HG02623 (cell line): ENCODE data around the gene ABO.
"Not testable (repeated sequence)": the region's sequence is repeated elsewhere in the genome, so short reads cannot be mapped to it uniquely, and the experiment has no call there.

Source experiments
- ATAC-seq: cut with Tn5 transposase; IDR thresholded peaks from one replicate; pipeline ENCODE4 v1.9.1; 2021; ENCODE audit warnings: moderate library complexity; ENCODE audit not compliant: unreplicated experiment

Gene ABO

GRCh38 chr9:133207021-133207531 is 67.9 kb downstream of the ABO start:
- no peak for ATAC-seq

DNA sequence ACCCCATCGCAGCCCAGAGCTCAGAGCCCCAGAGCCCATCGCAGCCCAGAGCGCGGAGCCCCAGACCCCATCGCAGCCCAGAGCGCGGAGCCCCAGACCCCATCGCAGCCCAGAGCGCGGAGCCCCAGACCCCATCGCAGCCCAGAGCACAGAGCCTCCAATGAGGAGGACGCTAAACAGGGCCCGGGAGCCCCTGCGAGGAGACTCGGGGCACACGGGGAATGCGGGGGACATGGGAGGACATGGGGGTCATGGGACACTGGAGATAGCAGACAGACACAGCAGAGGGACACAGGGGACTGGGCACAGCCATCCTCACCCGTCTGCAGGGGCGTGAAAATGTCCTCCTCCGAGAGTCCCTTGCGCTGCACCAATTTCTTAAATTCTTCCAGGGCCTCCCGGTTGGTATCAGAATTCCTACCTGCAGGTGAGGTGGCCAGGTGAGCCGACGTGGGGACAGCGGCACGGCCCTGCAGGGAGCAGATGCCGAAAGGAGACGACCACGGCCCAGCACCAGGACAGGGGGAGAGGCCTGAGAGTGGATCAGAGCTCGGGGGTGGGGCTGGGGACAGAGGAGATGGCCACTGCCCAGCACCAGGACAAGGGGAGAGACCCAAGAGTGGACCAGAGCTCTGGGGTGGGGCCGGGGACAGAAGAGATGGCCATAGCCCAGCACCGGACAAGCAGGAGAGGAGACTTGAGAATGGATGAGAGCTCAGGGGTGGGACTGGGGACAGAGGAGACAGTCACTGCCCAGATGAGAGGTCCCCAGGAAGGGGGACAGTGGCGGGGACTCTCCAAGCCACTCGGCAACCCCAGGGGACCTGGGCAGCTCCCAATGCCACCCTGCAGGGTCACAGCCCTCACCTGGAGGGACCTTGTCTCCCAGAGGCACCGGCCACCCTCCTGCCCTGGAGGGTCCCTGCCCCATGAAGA is 68.7 kb downstream of the ABO start:
- ATAC-seq, result no peak

DNA sequence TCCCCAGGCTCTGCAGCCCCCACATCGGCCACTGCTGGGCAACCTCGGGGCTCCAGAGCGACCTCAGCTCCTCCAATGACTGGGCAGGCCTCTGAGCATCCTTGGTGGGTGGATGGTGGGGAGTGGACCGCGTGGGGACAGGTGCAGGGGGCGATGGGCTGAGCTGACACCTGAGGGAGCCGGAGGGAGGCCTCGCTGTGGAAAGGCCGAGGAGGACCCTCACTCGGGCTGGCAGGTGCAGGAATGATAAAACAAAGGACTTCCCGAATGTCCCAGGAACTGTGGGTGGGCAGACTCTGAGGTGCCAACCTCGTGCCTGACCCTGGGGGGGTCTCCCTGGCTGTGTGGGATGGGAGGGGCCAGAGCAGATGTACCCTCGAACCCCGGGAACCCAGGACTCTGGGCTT is 69.5 kb downstream of the ABO start:
- ATAC-seq, result not testable (repeated sequence)
